GM18867 (cell line): ENCODE results near the gene C19orf67.

Experiments used
- ATAC-seq: cut with Tn5 transposase; IDR thresholded peaks from one replicate; pipeline ENCODE4 v1.9.1; 2021; ENCODE audit warnings: mild to moderate bottlenecking, moderate library complexity; ENCODE audit not compliant: unreplicated experiment

Gene C19orf67

DNA sequence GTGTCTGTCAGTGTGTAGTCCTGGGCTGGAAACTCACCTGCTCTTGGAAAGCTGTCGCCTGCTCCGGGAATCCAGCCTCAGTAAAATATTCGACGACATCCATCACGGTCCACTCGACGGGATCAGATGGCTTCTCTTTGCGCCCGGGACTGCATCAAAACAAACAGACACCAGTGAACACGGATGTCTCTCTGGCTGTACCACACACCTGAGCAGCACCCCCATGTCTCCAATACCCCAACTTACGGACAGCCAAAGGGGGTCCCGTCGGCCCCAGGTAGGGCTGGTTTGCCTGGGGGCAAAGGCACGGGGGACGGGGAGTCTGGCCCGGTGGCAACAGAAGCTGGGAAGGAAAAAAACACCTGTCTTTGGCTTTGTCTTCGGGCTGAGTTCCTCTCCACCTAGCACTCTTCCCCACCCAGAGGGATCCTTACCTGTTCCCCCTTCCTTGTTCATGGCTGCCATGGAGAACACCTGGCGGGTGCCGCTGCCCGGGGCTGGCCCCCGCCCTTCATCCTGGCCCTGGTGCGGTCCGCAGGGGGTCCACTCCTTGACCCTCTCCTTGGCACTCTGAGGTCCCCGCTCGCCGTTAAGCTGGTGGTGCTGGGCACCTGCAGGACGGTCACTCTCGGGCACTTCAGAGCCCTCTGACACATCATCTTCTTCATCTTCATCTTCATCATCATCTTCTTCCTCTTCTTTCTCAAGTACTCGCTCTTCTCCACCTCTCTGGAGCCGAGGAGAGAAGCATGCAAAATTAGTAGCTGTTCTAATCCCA lies 3.2 kb upstream of the C19orf67 start:
- no peak for ATAC-seq

DNA sequence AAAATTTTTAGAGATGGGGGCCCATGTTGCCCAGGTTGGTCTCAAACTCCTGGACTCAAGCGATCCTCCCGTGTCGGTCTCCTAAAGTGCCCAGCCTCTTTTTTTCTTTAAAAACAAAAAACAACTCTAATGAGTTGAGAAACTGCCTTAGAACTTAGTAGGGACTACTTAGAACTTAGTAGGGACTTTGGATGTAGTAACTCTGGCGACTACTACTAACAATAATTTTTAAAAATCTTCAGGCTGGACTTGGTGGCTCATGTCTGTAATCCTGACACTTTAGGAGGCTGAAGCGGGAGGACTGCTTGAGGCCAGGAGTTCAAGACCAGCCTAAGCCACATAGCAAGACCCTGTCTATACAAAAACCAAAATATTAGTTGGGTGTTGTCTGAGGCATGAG lies 515 bp upstream of the C19orf67 start:
- no peak for ATAC-seq

- no peak for ATAC-seq
Observed at GRCh38 chr19:14082675-14082960, 3.0 kb downstream of the C19orf67 start.

GRCh38 chr19:14081797-14082674 lies 3.5 kb downstream of the C19orf67 start:
- peak; percentile 7 for ATAC-seq

DNA sequence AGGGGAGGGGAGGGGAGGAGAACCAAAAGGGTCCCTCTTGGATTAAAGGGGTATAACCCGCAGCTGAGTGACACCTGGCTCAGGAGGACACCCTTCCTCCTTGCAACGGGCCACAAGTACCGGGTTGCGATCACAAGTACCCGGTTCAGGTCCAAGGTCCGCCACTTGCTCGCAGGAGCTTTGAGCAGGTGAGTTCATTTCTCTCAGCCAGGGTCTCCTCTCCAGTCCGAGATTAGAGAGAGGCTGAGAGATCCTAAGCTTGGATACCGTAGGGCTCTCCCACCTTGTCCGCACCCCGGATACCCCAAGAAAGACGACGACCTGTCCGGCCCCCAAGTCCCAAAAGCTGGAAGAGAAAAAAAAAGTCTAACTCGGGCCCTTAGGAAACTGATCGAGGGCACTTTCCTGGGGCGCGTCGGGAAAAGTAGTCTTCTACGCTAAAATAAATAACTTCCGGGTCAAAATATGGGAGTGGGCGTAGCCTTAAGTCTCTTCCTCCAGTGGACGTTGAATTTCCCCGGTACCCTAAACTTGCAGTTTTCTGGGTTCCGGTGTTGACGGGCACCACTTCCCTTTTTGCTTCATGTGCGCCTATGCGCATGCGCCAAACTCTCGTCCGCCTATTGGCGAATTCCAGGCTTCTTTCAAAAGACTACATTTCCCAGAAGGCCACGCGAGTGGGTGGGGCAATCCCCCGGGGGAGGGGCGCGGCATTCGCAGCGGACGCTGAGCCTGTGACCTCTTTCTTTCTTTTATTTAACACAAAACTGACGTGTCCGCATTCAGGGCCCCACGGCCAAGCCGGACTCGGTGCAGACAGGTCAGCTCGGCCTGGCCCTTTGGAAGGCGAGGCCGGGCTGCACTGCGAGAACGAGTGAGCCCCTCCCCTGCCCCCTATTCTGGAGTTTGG lies 4.4 kb downstream of the C19orf67 start:
- ATAC-seq = peak; percentile 84

- ATAC-seq = no peak
Observed at GRCh38 chr19:14078411-14078810, 7.2 kb downstream of the C19orf67 start.

- no peak for ATAC-seq
Observed at GRCh38 chr19:14073925-14074838, 11.4 kb downstream of the C19orf67 start.

DNA sequence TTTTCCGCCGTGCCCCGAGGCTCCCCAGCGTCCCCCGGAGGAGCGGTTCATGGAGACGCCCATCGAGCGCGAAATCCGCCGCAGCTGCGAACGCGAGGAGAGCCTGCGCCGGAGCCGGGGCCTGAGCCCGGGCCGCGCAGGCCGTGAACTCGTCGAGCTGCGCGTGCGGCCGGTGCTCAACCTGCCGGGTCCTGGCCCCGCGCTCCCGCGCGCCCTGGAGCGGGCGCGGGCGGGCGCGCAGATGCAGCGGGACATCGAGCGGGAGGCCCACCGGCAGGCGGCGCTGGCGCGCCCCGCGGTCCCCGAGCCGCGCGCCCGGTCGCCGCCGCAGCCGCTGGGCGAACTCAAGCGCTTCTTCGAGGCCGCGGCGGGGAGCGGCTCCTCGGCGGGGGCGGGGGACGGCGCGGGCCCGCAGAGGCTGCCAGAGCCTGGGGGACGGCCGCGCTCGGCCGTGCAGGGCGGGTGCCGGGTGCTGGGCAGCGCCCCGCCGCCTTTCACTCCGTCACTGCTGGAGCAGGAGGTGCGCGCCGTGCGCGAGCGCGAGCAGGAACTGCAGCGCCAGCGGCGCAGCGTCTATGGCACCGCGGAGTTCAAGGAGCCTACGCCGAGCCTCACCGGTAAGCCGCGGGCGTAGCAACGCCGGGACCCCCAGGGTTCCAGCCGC lies 12.2 kb downstream of the C19orf67 start:
- peak; percentile 55 for ATAC-seq

DNA sequence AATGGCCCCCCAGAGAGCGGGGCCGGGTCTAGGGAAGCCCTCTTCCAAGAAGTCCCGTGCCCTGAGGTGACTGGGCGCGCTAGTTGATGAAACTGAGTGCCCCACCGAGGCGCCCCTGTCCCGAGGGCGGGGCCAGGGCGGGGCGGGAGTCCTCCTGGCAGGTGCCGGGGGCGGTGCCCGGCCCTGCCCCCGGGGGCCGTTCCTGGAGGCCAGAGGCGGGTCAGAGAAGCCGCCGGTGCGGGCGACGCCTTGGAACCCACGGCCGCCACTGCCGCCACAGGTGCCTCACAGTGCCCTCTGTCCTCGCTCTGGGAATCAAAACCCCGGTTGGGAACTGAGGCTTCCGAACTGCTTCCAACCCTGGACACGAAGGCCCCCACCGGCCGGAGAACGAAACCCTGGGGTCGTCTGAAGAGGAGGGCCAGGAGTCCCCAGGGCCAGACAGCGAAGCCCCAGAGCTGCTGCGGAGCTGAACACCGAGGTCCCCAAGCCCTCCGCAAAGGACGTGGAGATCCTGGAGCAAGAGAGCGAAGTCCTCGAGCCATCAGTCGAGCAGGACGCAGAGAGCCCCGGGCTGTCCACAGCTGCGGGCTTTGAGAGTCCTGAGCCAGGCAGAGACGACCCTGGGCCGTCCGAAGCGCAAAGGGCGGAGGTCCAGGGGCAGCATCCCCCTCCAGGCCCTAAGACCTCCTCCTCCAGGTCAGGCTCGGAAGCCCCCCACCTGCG lies 12.9 kb downstream of the C19orf67 start, which contains the start of gene MISP3:
MISP3 (plus strand) TSS at position 252 of the 726 bp plus-strand sequence. CDS start 524 bp downstream, outside the sequence.
- ATAC-seq = no peak

- no peak for ATAC-seq
Observed at GRCh38 chr19:14070268-14071050, 15.1 kb downstream of the C19orf67 start.

DNA sequence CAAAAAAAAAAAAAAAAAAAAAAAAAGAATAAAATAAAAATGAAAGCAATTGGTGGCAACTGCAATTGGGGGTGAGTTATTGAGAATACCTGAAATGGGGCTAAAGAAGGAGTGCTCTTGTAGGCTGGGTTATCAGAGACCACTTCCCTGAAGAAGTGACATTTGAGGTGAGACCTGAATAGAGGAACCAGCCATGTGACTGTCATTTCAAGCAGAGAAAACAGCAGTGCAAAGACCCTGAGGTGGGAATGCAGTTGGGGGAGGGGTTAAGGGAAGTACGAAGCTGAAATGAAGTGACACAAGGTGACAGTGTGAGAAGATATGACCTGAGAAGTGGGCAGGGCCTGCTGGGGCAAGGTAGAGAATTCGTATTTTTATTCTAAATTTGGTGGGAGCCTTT lies 19.4 kb downstream of the C19orf67 start:
- ATAC-seq = no peak

- ATAC-seq = no peak
Observed at GRCh38 chr19:14063105-14063504, 22.5 kb downstream of the C19orf67 start.

DNA sequence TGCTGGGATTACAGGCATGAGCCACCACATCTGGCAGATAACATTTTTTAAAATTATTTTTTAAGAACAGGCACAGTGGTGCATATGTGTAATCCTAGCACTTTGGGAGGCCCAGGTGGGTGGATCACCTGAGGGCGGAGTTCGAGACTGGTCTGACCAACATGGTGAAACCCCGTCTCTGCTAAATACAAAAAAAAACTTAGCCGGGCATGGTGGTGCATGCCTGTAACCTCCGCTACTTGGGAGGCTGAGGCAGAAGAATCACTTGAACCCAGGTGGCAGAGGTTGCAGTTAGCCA lies 23.1 kb downstream of the C19orf67 start:
- no peak for ATAC-seq

DNA sequence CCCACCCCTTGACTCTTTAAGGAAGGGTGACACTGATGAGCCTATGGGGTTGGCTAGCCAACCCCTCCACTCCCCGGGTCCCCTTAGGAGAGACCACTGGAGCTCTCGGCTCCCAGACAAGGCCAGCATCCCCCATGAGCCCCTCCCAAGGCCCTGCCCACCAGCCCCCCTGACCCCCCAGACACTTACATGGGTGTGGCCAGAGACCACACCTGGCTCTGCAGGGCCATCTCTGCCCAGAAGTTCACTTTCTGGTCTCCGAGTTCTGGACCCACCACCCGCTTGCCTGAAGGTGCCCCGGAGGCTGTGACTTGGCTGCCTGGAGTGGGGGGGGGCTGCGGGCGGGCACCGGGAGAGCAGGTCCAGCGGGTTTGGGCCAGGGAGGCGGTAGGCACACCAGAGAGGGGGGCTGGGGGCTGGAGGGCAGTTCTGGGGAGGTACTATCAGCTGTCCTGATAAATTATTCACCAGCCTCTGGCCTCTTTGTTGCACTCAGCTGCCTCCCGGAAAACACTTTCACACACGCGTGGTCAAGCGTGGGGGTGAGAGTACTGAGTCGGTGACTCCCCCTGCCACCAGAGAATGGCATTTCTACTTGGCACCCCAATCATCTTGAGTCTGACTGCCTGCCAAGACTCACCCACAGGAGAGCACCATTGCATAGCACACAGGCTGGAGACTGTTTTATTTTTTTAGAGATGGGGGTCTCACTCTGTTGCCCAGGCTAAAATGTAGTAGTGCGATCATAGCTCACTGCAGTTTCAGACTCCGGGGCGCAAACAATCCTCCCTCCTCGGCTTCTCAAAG lies 23.6 kb downstream of the C19orf67 start, which contains the start of gene PALM3:
PALM3 (minus strand) TSS at position 326 of the 807 bp plus-strand sequence; CDS start at position 230, 96 bp downstream.
- no peak for ATAC-seq

DNA sequence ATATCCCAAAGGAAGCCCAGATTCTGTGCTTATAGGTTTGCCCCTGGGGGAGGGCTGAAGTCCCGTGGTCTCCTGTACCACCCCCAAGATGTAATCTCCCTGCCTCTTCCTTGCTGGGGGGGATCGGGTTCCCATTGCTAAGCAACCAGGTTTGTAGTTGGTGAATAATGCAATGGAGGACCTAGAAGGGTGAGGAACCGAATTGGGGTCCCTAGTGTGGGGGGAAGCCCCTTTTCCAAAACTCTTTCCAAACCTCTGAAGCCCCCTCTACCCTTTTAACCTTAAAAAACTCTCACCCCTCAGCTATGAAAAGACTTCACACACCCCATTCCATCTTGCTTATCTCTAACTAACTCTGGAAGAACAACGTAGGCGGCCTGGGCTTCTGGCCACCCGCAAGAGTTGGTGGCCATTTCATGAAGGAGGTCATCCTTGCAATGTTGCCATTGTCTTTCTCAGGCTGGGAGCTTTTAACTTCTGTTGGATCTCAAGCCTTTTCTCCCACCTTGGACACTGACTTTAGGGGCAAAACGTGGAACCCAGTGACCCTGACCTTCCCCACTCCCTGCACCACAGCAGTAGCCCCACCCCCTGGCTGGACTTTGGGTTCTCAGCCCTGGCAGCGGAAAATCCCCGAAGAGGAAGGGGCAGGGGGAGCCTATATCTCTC lies 24.4 kb downstream of the C19orf67 start:
- ATAC-seq = no peak

DNA sequence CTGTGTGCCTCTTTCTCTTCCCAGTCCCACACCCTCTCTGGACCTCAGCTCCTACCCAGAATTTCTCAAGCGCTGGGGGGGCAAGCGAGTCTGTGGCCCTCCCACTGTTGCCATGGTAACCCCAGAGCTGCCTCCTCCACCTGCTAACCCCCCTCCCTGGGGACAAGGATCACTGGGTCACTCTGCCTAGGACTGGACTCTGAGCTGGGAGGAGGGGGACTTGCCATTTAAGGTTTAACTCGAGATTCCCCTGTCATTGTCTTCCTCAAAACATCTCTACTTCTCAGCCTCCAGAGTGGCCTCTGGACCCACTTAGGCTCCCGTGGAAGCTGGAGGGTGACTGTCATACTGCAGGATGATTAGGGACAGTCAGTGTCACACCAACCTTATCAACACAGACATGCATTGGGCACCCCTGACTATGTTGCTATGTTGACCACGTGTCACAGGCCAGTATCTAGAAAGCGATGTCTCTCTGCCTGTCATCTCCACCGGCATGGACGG lies 25.9 kb downstream of the C19orf67 start:
- no peak for ATAC-seq

- ATAC-seq = no peak
Observed at GRCh38 chr19:14059093-14059480, 26.5 kb downstream of the C19orf67 start.
